SJSA1 (cell line): ENCODE data around the gene DDX31. TPM values are rescaled to one million over a fixed set of nuclear protein-coding genes. Genes with fewer than 3 reads are reported as not detected.

Experiments used
- DNase-seq, 2 experiments: peaks; one replicate each; pipeline ENCODE4 v3.0.0-alpha.2; 2015 to 2020; ENCODE audit warnings: low spot score in 2 of 2, low read depth in 1 of 2
- H3K27ac ChIP-seq: fragments of 250-450 bp; sonication (Bioruptor Pico); 2 replicates; pipeline ENCODE4 v1.5.1; 2020; ENCODE audit warnings: mild to moderate bottlenecking, moderate library complexity
- H3K27me3 ChIP-seq: fragments of 250-450 bp; sonication (Bioruptor Pico); replicated peaks from 2 replicates; pipeline ENCODE4 v1.5.1; 2020; ENCODE audit warnings: mild to moderate bottlenecking, moderate library complexity
- H3K36me3 ChIP-seq: fragments of 250-450 bp; sonication (Bioruptor Pico); 2 replicates; pipeline ENCODE4 v1.5.1; 2020; ENCODE audit warnings: mild to moderate bottlenecking
- H3K4me1 ChIP-seq: fragments of 250-450 bp; sonication (Bioruptor Pico); replicated peaks from 2 replicates; pipeline ENCODE4 v1.6.1; 2021; ENCODE audit warnings: mild to moderate bottlenecking
- H3K4me3 ChIP-seq: fragments of 250-450 bp; sonication (Bioruptor Pico); 2 replicates; pipeline ENCODE4 v1.5.1; 2020; ENCODE audit warnings: mild to moderate bottlenecking
- H3K9me3 ChIP-seq: fragments of 250-450 bp; sonication (Bioruptor Pico); replicated peaks from 2 replicates; pipeline ENCODE4 v1.5.1; 2020; ENCODE audit warnings: mild to moderate bottlenecking
- total RNA-seq: library from RNA; depleted of rRNA; stranded (reverse); fragments of >200 nt; shearing (Covaris generic); gene quantifications from 2 replicates; pipeline ENCODE4 v1.2.3, GENCODE V29; 2014; rRNA removed

DDX31 gene
- total RNA-seq, 1 experiment from 2014 or later: 12.1 TPM

DNA sequence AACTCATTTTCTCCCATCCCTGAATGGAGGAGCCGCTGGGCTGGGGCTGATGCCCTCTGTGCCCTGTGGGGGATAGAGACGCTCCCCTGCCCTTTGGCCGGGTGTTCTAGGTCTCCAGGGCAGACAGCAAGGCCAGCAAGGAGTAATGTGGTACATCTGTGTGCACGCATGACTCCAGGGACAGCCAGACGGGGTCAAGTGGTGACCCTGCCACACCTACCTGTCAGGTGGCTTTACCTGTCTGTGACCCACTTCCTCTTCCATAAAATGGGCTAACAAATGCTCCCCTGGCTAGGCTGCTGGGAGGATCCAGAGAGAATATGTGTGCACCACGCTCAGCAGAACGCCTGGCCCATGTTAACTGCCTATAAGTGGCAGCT is 122.7 kb downstream of the DDX31 start:
- no peak overlapping the region for H3K27ac ChIP-seq
- peaks cover 3% of the 10 kb centered on the region; the same call in 1 of the 2 replicates for H3K4me1 ChIP-seq
- H3K36me3 ChIP-seq: no peaks in the 10 kb centered on the region
- DNase-seq: no peak
- no peaks in the 10 kb centered on the region for H3K9me3 ChIP-seq
- H3K4me3 ChIP-seq: no peak overlapping the region
- H3K27me3 ChIP-seq: peaks cover 6% of the 10 kb centered on the region; the same call in 1 of the 2 replicates

DNA sequence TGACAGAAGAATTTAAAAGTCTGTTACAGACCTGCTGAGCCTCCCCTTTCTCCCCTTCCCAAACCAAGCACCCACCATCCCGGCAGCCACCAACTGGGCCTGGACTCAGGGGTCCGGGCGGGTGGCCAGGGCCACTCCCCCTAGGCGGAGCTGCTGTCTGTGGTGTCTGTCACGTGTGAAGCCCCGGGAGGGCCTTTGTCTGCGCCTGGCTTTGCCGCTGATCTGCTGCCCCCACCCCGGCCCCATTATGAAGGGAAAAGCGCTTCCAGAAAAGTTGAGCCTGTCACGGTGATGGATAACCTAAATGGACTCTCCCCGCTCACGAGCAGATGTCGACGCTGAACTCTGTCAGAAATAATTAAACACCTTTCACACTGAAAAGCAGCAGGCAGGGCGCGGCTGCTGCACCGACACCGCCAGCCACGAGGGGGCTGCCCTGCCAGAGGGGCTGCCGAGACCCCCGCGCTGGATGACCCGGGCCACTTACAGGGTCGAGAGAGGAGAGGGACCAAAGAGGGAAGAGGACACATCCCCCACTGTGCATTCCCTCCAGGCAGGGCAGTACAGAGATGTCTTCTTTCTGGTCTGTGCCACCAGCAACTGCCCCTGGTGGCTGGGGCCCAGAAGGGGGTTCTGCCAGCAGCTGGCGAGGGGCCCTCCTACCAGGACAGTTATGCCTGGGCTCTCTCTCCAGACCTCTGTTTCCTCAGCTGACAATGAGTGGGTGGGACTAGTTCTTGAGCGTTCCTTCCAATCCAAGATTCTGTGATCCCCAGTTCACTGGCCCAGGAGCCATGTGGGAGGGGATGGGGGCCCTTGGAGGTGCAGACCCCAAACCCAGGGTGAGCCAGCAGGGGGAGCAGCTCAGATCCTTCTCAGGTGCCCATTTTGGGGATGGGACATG is 123.4 kb downstream of the DDX31 start:
- DNase-seq: no peak
- Histone ChIP-seq H3K27ac (no peak overlapping the region), H3K4me1 (peaks cover 3% of the 10 kb centered on the region; the same call in 1 of the 2 replicates), H3K4me3 (no peak overlapping the region), H3K27me3 (peaks cover 6% of the 10 kb centered on the region; the same call in 1 of the 2 replicates), H3K9me3 (no peaks in the 10 kb centered on the region), H3K36me3 (no peaks in the 10 kb centered on the region)

DNA sequence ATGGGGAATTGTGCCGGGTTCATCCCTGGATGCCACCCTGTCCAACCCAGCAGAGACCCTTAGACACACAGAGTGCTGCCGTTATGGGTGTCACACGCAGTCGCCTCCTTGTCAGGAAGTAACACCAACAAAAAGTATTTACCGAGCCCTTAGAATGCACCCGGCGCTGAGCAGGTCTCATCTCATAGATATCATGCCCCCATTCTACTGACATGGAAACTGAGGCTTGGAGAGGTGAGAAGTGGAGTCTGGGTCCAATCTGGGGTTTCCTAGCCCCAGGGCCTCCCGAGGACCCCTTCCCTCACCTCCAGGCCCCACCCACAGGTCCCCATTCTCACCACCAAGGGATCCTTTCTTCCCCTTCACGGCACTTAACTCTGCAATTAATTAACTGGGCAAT is 124.2 kb downstream of the DDX31 start:
- no peak overlapping the region for H3K27ac ChIP-seq
- H3K9me3 ChIP-seq: no peaks in the 10 kb centered on the region
- H3K27me3 ChIP-seq: peaks cover 11% of the 10 kb centered on the region; the same call in 1 of the 2 replicates
- no peak for DNase-seq
- H3K4me3 ChIP-seq: no peak overlapping the region
- H3K4me1 ChIP-seq: peaks cover 3% of the 10 kb centered on the region; the same call in 1 of the 2 replicates
- no peaks in the 10 kb centered on the region for H3K36me3 ChIP-seq

DNA sequence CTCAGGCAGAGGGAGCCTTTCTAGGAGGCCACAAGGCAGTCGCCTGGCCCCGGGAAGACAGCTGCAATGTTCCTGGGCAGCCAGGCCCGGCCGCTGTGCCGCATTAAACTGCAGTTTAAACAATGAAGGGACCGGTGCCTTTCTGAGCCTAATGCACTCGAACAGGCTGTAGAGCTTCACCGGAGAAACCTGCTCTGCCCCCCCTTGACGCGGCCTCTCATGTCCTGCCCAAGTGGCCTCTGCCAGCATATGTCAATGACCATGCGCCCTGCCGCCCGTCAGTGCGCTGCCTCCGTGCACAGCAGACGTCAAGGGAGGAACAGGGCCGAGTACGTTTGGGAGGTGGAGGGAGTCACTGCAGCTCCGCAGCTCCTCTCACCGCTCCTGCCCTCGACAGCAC is 125.8 kb downstream of the DDX31 start:
- H3K36me3 ChIP-seq: no peaks in the 10 kb centered on the region
- peaks cover 16% of the 10 kb centered on the region for H3K27me3 ChIP-seq
- H3K27ac ChIP-seq: no peak overlapping the region
- DNase-seq: no peak
- 0 out of 2 replicates have a peak, but pooled peaks cover 3% of the 10 kb centered on the region for H3K4me1 ChIP-seq
- H3K9me3 ChIP-seq: no peaks in the 10 kb centered on the region
- no peak overlapping the region for H3K4me3 ChIP-seq

DNA sequence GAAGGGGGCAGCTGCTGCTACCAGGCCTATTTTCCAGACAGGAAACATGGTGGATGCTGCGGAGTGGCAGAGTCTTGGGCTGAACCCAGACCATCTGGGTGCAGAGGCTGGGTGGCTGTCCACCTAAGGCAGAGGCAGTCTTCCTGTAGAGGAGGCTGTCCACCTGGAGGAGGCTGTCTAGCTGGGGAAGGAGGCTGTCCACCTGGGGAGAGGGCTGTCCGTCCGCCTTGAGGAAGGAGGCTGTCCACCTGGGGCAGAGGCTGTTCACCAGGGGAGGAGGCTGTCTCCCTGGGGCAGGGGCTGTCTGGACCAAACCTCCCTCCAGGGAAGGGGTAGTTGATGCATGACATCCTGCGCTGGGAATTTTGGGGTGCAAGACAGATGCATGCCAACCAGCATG is 126.5 kb downstream of the DDX31 start:
- no peak for DNase-seq
- H3K4me1 ChIP-seq: 0 out of 2 replicates have a peak, but pooled peaks cover 3% of the 10 kb centered on the region
- no peaks in the 10 kb centered on the region for H3K36me3 ChIP-seq
- H3K4me3 ChIP-seq: no peak overlapping the region
- H3K27ac ChIP-seq: no peak overlapping the region
- peaks cover 16% of the 10 kb centered on the region for H3K27me3 ChIP-seq
- H3K9me3 ChIP-seq: no peaks in the 10 kb centered on the region

Other genes with a start within 250 kb of the DDX31 start
- gene BARHL1, start 87.4 kb downstream of the DDX31 start, total RNA-seq: not detected in 2 replicates
- 10.9 and 17.1 TPM in 2 replicates for gene GTF3C4, start 481 bp upstream of the DDX31 start, total RNA-seq
- gene AK8, start 208.3 kb upstream of the DDX31 start, total RNA-seq: 0.13 TPM in 1 of 2 replicates, not detected in the other
- 1.2 and 1.8 TPM in 2 replicates for gene SPACA9, start 208.9 kb upstream of the DDX31 start, total RNA-seq